HCT116 (cell line): Measurements from ENCODE around the gene DMBX1.

ENCODE experiments used
- ELF1 ChIP-seq: IDR thresholded peaks from 2 replicates; pipeline ENCODE4 v1.6.1; 2012; ENCODE audit warnings: low read depth, borderline replicate concordance
- POLR2A ChIP-seq: IDR thresholded peaks from 2 replicates; pipeline ENCODE4 v1.7.0; 2011; ENCODE audit warnings: borderline replicate concordance; ENCODE audit not compliant: insufficient read depth, insufficient read length; ENCODE audit errors: extremely low read depth

DNA sequence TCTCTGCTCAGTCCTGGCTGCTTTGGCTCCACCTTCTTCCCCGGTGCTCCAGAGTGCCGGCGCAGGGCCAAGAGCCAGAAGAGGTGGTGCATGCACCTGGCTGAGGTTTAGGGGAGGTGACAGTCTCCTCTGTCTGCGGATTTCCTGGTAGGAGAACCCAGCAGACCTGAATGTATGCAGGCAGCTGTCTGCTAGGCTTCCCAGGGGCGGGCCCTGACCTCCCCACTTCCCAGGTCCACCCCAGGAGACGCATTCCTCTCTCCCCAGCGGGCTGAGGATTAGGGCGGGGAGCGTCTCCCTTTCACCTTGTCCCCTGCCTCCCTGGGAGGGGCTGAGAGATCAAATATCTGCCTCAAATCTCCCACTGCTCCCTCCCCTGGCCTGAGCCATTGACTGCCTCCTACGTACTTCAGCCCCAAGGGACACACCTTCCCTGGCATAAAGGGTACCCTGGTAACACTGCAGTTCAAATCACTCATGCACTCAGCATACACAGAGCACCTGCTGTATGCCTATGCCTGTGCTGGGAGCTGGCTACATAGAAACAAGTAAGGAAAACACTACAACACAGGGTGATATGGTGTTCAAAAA, 27.5 kb downstream of the DMBX1 start:
- no peak for TF ChIP-seq ELF1
- no peak for TF ChIP-seq POLR2A
